HepG2 (cell line): Measurements from ENCODE around the gene TULP3. TPM values are rescaled to one million over a fixed set of nuclear protein-coding genes. Genes with fewer than 3 reads are reported as not detected.

ENCODE experiments used
- ATAC-seq: fragments of 200-7000 bp; cut with Tn5 transposase; 3 replicates; pipeline ENCODE4 v1.9.1; 2020; ENCODE audit warnings: mild to moderate bottlenecking, moderate library complexity
- BruUV-seq: library from RNA; stranded (reverse); fragments of 400-500 nt; replicated peaks from 2 replicates; lab custom pipeline; 2021; lab: Mats Ljungman, UMichigan
- CTCF ChIA-PET: fragments of 300-600 bp; formaldehyde crosslinking; extraction: SDS; loops from one replicate; lab custom pipeline; 2021; ENCODE audit warnings: low total read pairs, inconsistent platforms, low intra/inter-chr PET ratio; lab: Yijun Ruan, JAX
- POLR2A ChIA-PET: fragments of 350-600 bp; sonication (Branson Sonifier 250); formaldehyde crosslinking; loops from one replicate; lab custom pipeline; 2020; ENCODE audit warnings: antibody characterized with exemption, inconsistent platforms; lab: Yijun Ruan, JAX
- DNase-seq: peaks from one replicate; pipeline ENCODE4 v3.0.0-alpha.2; 2015; ENCODE audit warnings: low spot score
- FAIRE-seq: peaks from 3 replicates; lab custom pipeline; 2011; peaks lifted over from hg19 to GRCh38; lab: Jason Lieb, UNC
- H2AFZ ChIP-seq: one replicate; pipeline ENCODE4 v1.6.1; 2011; ENCODE audit warnings: low read length, inconsistent platforms
- H3K27ac ChIP-seq: fragments of 300-600 bp; 3 replicates; pipeline ENCODE4 v1.8.0; 2011; ENCODE audit warnings: mixed run types, mild to moderate bottlenecking, mixed read lengths, low read length, inconsistent platforms; ENCODE audit not compliant: insufficient read depth; ENCODE audit errors: extremely low read length
- H3K27me3 ChIP-seq, 2 experiments: fragments of 200-600 bp in 1 of 2; 2 replicates in 1 of 2; 3 replicates in 1 of 2; pipeline versions ENCODE4 v1.6.0 to v1.8.0; 2011; ENCODE audit warnings: low read length in 2 of 2, mild to moderate bottlenecking in 2 of 2, moderate library complexity in 2 of 2, inconsistent platforms in 1 of 2; ENCODE audit not compliant: insufficient read depth in 2 of 2, control insufficient read depth in 1 of 2
- H3K36me3 ChIP-seq, 2 experiments: fragments of 200-600 bp in 1 of 2; replicated peaks in 1 of 2; 2 replicates in 1 of 2; 3 replicates in 1 of 2; pipeline versions ENCODE4 v1.5.1 to v1.8.0; 2011; ENCODE audit warnings: low read length in 2 of 2, inconsistent platforms in 1 of 2; ENCODE audit not compliant: insufficient read depth in 2 of 2, control insufficient read depth in 1 of 2
- H3K4me1 ChIP-seq: 2 replicates; pipeline ENCODE4 v1.5.1; 2012; ENCODE audit warnings: low read length, inconsistent platforms; ENCODE audit not compliant: insufficient read depth
- H3K4me2 ChIP-seq: 2 replicates; pipeline ENCODE4 v1.6.0; 2011; ENCODE audit warnings: low read depth, low read length, inconsistent platforms
- H3K4me3 ChIP-seq, 3 experiments: fragments of 200-600 bp in 1 of 3; sonication (generic), shearing (Covaris generic) in 1 of 3; replicated peaks in 1 of 3; 2 replicates each; pipeline ENCODE4 v1.5.1; 2011 to 2016; ENCODE audit warnings: low read length in 3 of 3, inconsistent platforms in 2 of 3, low read depth in 2 of 3, mild to moderate bottlenecking in 2 of 3, control low read depth in 1 of 3, mixed read lengths in 1 of 3; ENCODE audit not compliant: insufficient read depth in 1 of 3
- H3K79me2 ChIP-seq: one replicate; pipeline ENCODE4 v1.6.1; 2011; ENCODE audit warnings: low read length, inconsistent platforms; ENCODE audit not compliant: insufficient read depth
- H3K9ac ChIP-seq: 2 replicates; pipeline ENCODE4 v1.6.0; 2011; ENCODE audit warnings: mild to moderate bottlenecking, low read depth, low read length, inconsistent platforms; ENCODE audit not compliant: insufficient read depth
- H3K9me3 ChIP-seq: 2 replicates; pipeline ENCODE4 v1.5.1; 2012; ENCODE audit warnings: mild to moderate bottlenecking, low read length
- H4K20me1 ChIP-seq: 2 replicates; pipeline ENCODE4 v1.6.0; 2011; ENCODE audit warnings: inconsistent platforms, mild to moderate bottlenecking, low read length, moderate library complexity; ENCODE audit not compliant: insufficient read depth
- AGO2 ChIP-seq: fragments of 200-400 bp; formaldehyde crosslinking; optimal IDR thresholded peaks from 2 replicates; pipeline ENCODE3; 2017; ENCODE audit warnings: mild to moderate bottlenecking, low read depth, low read length, moderate library complexity
- ATF1 ChIP-seq: IDR thresholded peaks from 2 replicates; pipeline ENCODE4 v1.6.1; 2016; ENCODE audit warnings: mild to moderate bottlenecking, control low read depth
- CC2D1A ChIP-seq: sonication (generic); formaldehyde crosslinking; IDR thresholded peaks from 2 replicates; pipeline ENCODE4 v1.8.1; 2023; ENCODE audit warnings: mild to moderate bottlenecking, missing genetic modification reagents
- GLI4 ChIP-seq: sonication (generic); formaldehyde crosslinking; IDR thresholded peaks from 2 replicates; pipeline ENCODE4 v1.5.1; 2020; ENCODE audit warnings: missing genetic modification reagents, mild to moderate bottlenecking, moderate library complexity, borderline replicate concordance
- WGBS: methylation state at CpG from one replicate; pipeline ENCODE4 v1.1.6; 2017; ENCODE audit warnings: low lambda C conversion rate; 5-methylcytosine and 5-hydroxymethylcytosine counted together
- in situ Hi-C: cut with HindIII; loops from 2 replicates; pipeline ENCODE4 v1.10.0; 2017; ENCODE audit warnings: low pct_unique_long_range_greater_than_20kb; ENCODE audit not compliant: extremely low pct_ligation_motif_present
- intact Hi-C: fragments of 100-400 bp; cut with micrococcal nuclease; formaldehyde crosslinking; loops from one replicate; pipeline ENCODE4 v1.10.0; 2022; ENCODE audit not compliant: unreplicated experiment
- polyA plus RNA-seq, 8 experiments: library from polyadenylated mRNA; depleted of rRNA in 3 of 8; stranded (reverse) in 7 of 8; unstranded in 1 of 8; fragments of >200 nt; fragmentation: Illumina TruSeq in 4 of 8; extraction: Trizol in 4 of 8; gene quantifications; 2 replicates each; pipeline versions ENCODE4 v1.2.1 to v1.2.3, GENCODE V29; 2011 to 2016; ENCODE audit warnings: low read depth in 4 of 8, missing spikeins in 1 of 8, mixed read lengths in 1 of 8; ENCODE audit not compliant: insufficient read depth in 1 of 8
- total RNA-seq, 5 experiments: library from RNA; depleted of rRNA; stranded (reverse); fragments of >200 nt; fragmentation: Illumina TruSeq; extraction: Trizol; gene quantifications; 2 replicates each; pipeline ENCODE4 v1.2.3, GENCODE V29; 2016; ENCODE audit warnings: low read depth in 1 of 5
- TF ChIP-seq, protein P1 (sequence below): IDR thresholded peaks from 2 replicates; pipeline ENCODE4 v1.6.1; 2016; ENCODE audit warnings: mild to moderate bottlenecking
- TF ChIP-seq, protein P2 (sequence below): sonication (generic); formaldehyde crosslinking; IDR thresholded peaks from 2 replicates; pipeline ENCODE4 v1.5.1; 2020; ENCODE audit warnings: mild to moderate bottlenecking, moderate library complexity, missing genetic modification reagents

Gene TULP3
- total and polyA plus RNA-seq, 2 of the 13 experiments (the other 11 are each of a cell fraction or from before 2014, with no cell fraction given): 11.2 to 13.2 TPM

DNA sequence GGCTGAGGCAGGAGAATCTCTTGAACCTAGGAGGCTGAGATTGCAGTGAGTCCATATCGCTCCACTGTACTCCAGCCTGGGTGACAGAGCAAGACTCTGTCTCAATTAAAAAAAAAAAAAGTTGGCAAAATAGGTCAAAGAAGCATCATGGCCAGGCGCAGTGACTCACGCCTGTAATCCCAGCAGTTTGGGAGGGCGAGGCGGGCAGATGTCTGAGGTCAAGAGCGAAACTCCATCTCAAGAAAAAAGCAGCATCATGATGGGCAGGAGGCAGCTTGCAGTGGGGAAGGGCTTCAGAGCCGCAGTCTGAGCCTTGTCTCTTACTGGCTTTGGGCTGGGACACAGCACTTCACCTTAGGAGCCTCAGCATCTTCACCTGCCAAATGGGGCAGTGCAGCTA lies 89.9 kb downstream of the TULP3 start:
- ChIA-PET CTCF (no interaction called here), POLR2A (no interaction called here)
- no peak overlapping the region for H3K27ac ChIP-seq
- no peaks in the 10 kb centered on the region for H3K4me1 ChIP-seq
- in situ Hi-C loops: no loop called here
- WGBS: 89% methylated on average over 7 of the region's 7 CpGs
- no peak overlapping the region for H3K4me3 ChIP-seq
- intact Hi-C loops: no loop called here
- H3K4me2 ChIP-seq: no peak overlapping the region
- no peak for FAIRE-seq
- no peaks in the 10 kb centered on the region for H3K27me3 ChIP-seq
- no peaks in the 10 kb centered on the region for H3K9me3 ChIP-seq
- H3K9ac ChIP-seq: no peak overlapping the region
- no TSS peak for BruUV-seq
- no peak for ATAC-seq
- H3K36me3 ChIP-seq: peaks cover 23 to 66% of the 10 kb centered on the region in 2 experiments; a peak in 4 of 5 replicates
- H3K79me2 ChIP-seq: peaks cover 56% of the 10 kb centered on the region
- H2AFZ ChIP-seq: no peak overlapping the region
- no peak for DNase-seq
- TF ChIP-seq, protein P1, sequence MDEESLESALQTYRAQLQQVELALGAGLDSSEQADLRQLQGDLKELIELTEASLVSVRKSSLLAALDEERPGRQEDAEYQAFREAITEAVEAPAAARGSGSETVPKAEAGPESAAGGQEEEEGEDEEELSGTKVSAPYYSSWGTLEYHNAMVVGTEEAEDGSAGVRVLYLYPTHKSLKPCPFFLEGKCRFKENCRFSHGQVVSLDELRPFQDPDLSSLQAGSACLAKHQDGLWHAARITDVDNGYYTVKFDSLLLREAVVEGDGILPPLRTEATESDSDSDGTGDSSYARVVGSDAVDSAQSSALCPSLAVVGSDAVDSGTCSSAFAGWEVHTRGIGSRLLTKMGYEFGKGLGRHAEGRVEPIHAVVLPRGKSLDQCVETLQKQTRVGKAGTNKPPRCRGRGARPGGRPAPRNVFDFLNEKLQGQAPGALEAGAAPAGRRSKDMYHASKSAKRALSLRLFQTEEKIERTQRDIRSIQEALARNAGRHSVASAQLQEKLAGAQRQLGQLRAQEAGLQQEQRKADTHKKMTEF (CRISPR knock-in tag): no peak
- TF ChIP-seq, protein P2, sequence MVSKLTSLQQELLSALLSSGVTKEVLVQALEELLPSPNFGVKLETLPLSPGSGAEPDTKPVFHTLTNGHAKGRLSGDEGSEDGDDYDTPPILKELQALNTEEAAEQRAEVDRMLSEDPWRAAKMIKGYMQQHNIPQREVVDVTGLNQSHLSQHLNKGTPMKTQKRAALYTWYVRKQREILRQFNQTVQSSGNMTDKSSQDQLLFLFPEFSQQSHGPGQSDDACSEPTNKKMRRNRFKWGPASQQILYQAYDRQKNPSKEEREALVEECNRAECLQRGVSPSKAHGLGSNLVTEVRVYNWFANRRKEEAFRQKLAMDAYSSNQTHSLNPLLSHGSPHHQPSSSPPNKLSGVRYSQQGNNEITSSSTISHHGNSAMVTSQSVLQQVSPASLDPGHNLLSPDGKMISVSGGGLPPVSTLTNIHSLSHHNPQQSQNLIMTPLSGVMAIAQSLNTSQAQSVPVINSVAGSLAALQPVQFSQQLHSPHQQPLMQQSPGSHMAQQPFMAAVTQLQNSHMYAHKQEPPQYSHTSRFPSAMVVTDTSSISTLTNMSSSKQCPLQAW (CRISPR knock-in tag): no peak
- TF ChIP-seq CC2D1A (CRISPR knock-in tag) (no peak), GLI4 (CRISPR knock-in tag) (no peak)
- 0 out of 2 replicates have a peak, but pooled peaks cover 14% of the 10 kb centered on the region for H4K20me1 ChIP-seq

DNA sequence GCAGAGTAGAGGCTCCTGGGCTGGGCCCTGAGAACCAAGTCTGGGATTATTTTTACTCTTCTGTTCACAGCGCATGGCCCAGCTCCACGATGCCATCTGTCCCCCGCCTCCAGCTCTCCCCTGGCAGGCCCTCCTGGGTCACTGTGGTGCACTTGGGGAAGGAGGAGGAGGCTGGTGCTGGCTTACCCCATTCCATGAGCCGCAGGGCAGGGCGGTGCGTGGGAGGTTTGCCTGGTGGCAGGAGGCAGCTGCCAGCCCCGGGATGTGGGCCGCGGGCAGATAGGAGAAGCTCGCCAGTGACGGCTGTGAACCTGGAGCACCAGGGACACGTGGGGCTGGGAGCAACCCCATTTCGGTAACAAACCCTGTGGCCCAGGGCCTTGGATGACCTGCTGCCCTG lies 91.7 kb downstream of the TULP3 start:
- intact Hi-C loops: no loop called here
- peaks cover 54% of the 10 kb centered on the region for H3K79me2 ChIP-seq
- POLR2A ChIA-PET: no interaction called here
- no peak for TF ChIP-seq ATF1 (CRISPR knock-in tag)
- peak; percentile 79 for TF ChIP-seq AGO2
- TF ChIP-seq, all 625 proteins: peak for 1
- CTCF ChIA-PET: no interaction called here
- in situ Hi-C loops: no loop called here
- Histone ChIP-seq H3K9me3 (no peaks in the 10 kb centered on the region), H2AFZ (no peak overlapping the region), H3K27me3 (no peaks in the 10 kb centered on the region), H3K27ac (no peak overlapping the region), H3K9ac (no peak overlapping the region), H3K36me3 (peaks cover 23 to 58% of the 10 kb centered on the region in 2 experiments), H3K4me2 (no peak overlapping the region), H3K4me1 (no peaks in the 10 kb centered on the region), H4K20me1 (0 out of 2 replicates have a peak, but pooled peaks cover 7% of the 10 kb centered on the region), H3K4me3 (no peak overlapping the region)
- no TSS peak for BruUV-seq
- no peak for DNase-seq
- 99% methylated on average over 12 of the region's 13 CpGs for WGBS
- FAIRE-seq: no peak
- ATAC-seq: no peak
